ENCODE data around the gene XRCC4. TPM values are rescaled to one million over a fixed set of nuclear protein-coding genes. Genes with fewer than 3 reads are reported as not detected.

The XRCC4 gene
- total RNA-seq, 4 donors from 2014 or later = 3.7 to 10.3 (median 8.7) TPM

DNA sequence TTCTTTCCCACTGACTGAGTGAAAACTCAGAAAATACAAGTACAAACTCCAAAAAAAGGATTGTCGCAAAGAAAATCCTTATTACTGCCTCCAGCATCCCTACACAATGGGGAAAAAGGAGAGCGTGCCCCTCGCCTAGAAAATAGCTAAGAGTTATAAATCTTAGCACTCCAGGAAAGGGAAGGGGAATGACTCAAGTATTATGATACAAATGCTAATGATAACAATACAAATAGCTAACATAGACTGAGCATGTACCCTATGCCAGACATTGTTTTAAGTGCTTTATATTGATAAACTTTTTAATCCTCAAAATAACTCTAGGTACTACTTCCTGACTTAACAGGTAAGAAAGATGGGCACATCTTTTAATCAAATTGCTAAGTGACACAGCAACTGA lies 323.4 kb downstream of the XRCC4 start:
- no peak overlapping the region for H3K4me3 ChIP-seq
- no peaks in the 10 kb centered on the region for H3K36me3 ChIP-seq
- no peaks in the 10 kb centered on the region for H3K9me3 ChIP-seq
- H3K27ac ChIP-seq = no peak overlapping the region
- H3K4me1 ChIP-seq = no peaks in the 10 kb centered on the region
- no peaks in the 10 kb centered on the region for H3K27me3 ChIP-seq
- no peak for DNase-seq
- TF ChIP-seq CTCF (IDR thresholded peaks at IDR 0.05) (no peak), POLR2A (IDR thresholded peaks at IDR 0.05) (no peak)

DNA sequence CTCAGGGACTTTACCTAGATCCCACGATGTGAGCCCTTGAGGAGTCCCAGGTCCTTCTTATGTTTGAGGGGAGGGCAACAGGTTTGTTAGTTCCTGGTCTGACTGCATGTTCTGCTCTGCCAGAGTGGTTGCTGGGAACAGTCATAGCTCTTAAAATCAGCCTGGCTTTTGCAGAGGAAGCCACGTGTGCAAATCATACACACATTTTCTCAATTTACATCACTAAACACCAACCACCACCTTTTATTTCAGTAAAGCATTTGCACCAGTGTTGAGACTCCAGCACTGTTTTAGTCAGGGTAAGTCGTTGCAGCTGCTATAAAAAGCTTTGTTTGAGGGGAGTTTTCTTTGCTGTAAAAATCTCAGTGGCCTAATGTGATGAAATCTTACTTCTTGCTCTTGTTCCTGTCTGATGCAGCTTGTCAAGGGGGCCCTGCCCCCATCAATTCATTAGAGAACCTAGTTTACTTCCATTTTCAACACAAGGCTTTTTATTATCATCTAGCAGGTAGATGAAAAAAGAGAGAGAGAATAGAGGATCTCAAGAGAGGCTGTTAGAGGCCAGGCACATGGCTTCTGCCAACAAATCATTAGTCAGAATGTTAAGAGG lies 323.9 kb downstream of the XRCC4 start:
- no peak for DNase-seq
- Histone ChIP-seq H3K4me1 (no peaks in the 10 kb centered on the region), H3K27ac (no peak overlapping the region), H3K4me3 (no peak overlapping the region), H3K36me3 (no peaks in the 10 kb centered on the region), H3K27me3 (no peaks in the 10 kb centered on the region), H3K9me3 (no peaks in the 10 kb centered on the region)
- no peak for TF ChIP-seq CTCF (IDR thresholded peaks at IDR 0.05)
- TF ChIP-seq POLR2A (IDR thresholded peaks at IDR 0.05) = no peak

GRCh38 chr5:83401775-83402174 lies 324.4 kb downstream of the XRCC4 start:
- H3K9me3 ChIP-seq = no peaks in the 10 kb centered on the region
- H3K27me3 ChIP-seq = no peaks in the 10 kb centered on the region
- DNase-seq = no peak
- H3K36me3 ChIP-seq = no peaks in the 10 kb centered on the region
- no peaks in the 10 kb centered on the region for H3K4me1 ChIP-seq
- H3K4me3 ChIP-seq = no peak overlapping the region
- TF ChIP-seq POLR2A (IDR thresholded peaks at IDR 0.05) = no peak
- no peak for TF ChIP-seq CTCF (IDR thresholded peaks at IDR 0.05)
- no peak overlapping the region for H3K27ac ChIP-seq

Small RNA genes within 50 kb of the gene (small RNA-seq; reads per million reads assigned to genes)
- 0 to 2.9 reads per million in 2 donors for gene SCARNA18

Other genes with a start within 250 kb of the XRCC4 start
- gene TMEM167A, start 153 bp upstream of the XRCC4 start, total RNA-seq = 10 to 100 TPM; 17.7 to 46.2 (median 36.4) TPM